GM23338 (cell line): ENCODE data around the gene CSTF2T. TPM values are rescaled to one million over a fixed set of nuclear protein-coding genes. Genes with fewer than 3 reads are reported as not detected.

ENCODE experiments used
- ATAC-seq: fragments of 200-7000 bp; cut with Tn5 transposase; 3 replicates; pipeline ENCODE4 v1.9.1; 2020
- DNase-seq: peaks from one replicate; pipeline ENCODE4 v3.0.0-alpha.2; 2015; ENCODE audit warnings: low spot score
- H2AFZ ChIP-seq: fragments of 200-600 bp; sonication (generic); 2 replicates; pipeline ENCODE4 v1.8.0; 2016; ENCODE audit warnings: antibody characterized with exemption, mild to moderate bottlenecking, moderate library complexity
- H3F3A ChIP-seq: fragments of 200-600 bp; sonication (generic); replicated peaks from 2 replicates; pipeline ENCODE4 v1.8.0; 2017; ENCODE audit warnings: antibody characterized with exemption, mixed run types, low read depth
- H3K27ac ChIP-seq: fragments of 200-600 bp; sonication (generic); 2 replicates; pipeline ENCODE4 v1.6.1; 2016; ENCODE audit warnings: low read depth
- H3K27me3 ChIP-seq: fragments of 200-600 bp; sonication (generic); 2 replicates; pipeline ENCODE4 v1.8.0; 2016; ENCODE audit warnings: mild to moderate bottlenecking, mixed run types, moderate library complexity; ENCODE audit not compliant: insufficient read depth
- H3K36me3 ChIP-seq: fragments of 200-600 bp; sonication (generic); 2 replicates; pipeline ENCODE4 v1.8.0; 2016; ENCODE audit warnings: mild to moderate bottlenecking; ENCODE audit not compliant: insufficient read depth
- H3K4me1 ChIP-seq: fragments of 200-600 bp; sonication (generic); 2 replicates; pipeline ENCODE4 v1.8.0; 2016; ENCODE audit warnings: mild to moderate bottlenecking, moderate library complexity; ENCODE audit not compliant: insufficient read depth
- H3K4me2 ChIP-seq: fragments of 200-600 bp; sonication (generic); 2 replicates; pipeline ENCODE4 v1.7.1; 2017; ENCODE audit warnings: mixed run types
- H3K4me3 ChIP-seq: fragments of 200-600 bp; sonication (generic); 2 replicates; pipeline ENCODE4 v1.6.1; 2016; ENCODE audit warnings: mixed run types
- H3K79me2 ChIP-seq: fragments of 200-600 bp; sonication (generic); replicated peaks from 2 replicates; pipeline ENCODE4 v1.8.0; 2017; ENCODE audit warnings: mild to moderate bottlenecking; ENCODE audit not compliant: insufficient read depth
- H3K9me2 ChIP-seq: fragments of 200-600 bp; sonication (generic); 2 replicates; pipeline ENCODE4 v1.8.0; 2017; ENCODE audit not compliant: insufficient read depth
- H4K20me1 ChIP-seq: fragments of 200-600 bp; sonication (generic); replicated peaks from 2 replicates; pipeline ENCODE4 v1.8.0; 2017; ENCODE audit warnings: mild to moderate bottlenecking; ENCODE audit not compliant: insufficient read depth
- H3K27ac Mint-ChIP-seq: 2 replicates; pipeline ENCODE4 v1.8.0; 2020; ENCODE audit warnings: inconsistent platforms, mild to moderate bottlenecking, moderate library complexity, mixed read lengths
- H3K27me3 Mint-ChIP-seq: 3 replicates; pipeline ENCODE4 v1.8.0; 2022; ENCODE audit warnings: low read depth, mild to moderate bottlenecking, moderate library complexity, mixed read lengths, inconsistent platforms; ENCODE audit not compliant: insufficient read depth, poor library complexity
- H3K36me3 Mint-ChIP-seq: 3 replicates; pipeline ENCODE4 v1.8.0; 2021; ENCODE audit warnings: low read depth, mild to moderate bottlenecking, inconsistent platforms, moderate library complexity, mixed read lengths
- H3K4me1 Mint-ChIP-seq: 3 replicates; pipeline ENCODE4 v1.8.0; 2020; ENCODE audit warnings: mild to moderate bottlenecking, inconsistent platforms, mixed read lengths
- H3K4me3 Mint-ChIP-seq: 3 replicates; pipeline ENCODE4 v1.8.0; 2021; ENCODE audit warnings: moderate library complexity, mild to moderate bottlenecking, inconsistent platforms, mixed read lengths
- H3K9me3 Mint-ChIP-seq: 3 replicates; pipeline ENCODE4 v1.8.0; 2020; ENCODE audit warnings: moderate library complexity, mild to moderate bottlenecking, inconsistent platforms, mixed read lengths
- CREB1 ChIP-seq: fragments of 250-450 bp; sonication (Bioruptor Pico); IDR thresholded peaks from 2 replicates; pipeline ENCODE4 v1.5.0; 2020; ENCODE audit warnings: low read depth, mild to moderate bottlenecking, moderate library complexity
- EZH2phosphoT487 ChIP-seq: fragments of 200-600 bp; sonication (generic); IDR thresholded peaks from one replicate; pipeline ENCODE4 v1.8.1; 2018; ENCODE audit warnings: antibody characterized with exemption; ENCODE audit not compliant: unreplicated experiment
- JUNB ChIP-seq: IDR thresholded peaks from one replicate; pipeline ENCODE4 v1.6.1; 2016; ENCODE audit warnings: antibody characterized with exemption; ENCODE audit not compliant: unreplicated experiment
- NANOG ChIP-seq: IDR thresholded peaks from 2 replicates; pipeline ENCODE4 v1.6.1; 2016; ENCODE audit warnings: antibody characterized with exemption, borderline replicate concordance
- POLR2AphosphoS5 ChIP-seq: IDR thresholded peaks from 2 replicates; pipeline ENCODE4 v1.6.1; 2016; ENCODE audit warnings: antibody characterized with exemption, low read depth
- ZNF114 ChIP-seq: fragments of 250-450 bp; sonication (Bioruptor Pico); IDR thresholded peaks from 2 replicates; pipeline ENCODE4 v1.5.0; 2020; ENCODE audit warnings: mild to moderate bottlenecking, moderate library complexity
- ZNF331 ChIP-seq: fragments of 250-450 bp; sonication (Bioruptor Pico); IDR thresholded peaks from 2 replicates; pipeline ENCODE4 v1.5.0; 2020; ENCODE audit warnings: low read depth, mild to moderate bottlenecking, moderate library complexity
- ZNF462 ChIP-seq: fragments of 250-450 bp; sonication (Bioruptor Pico); IDR thresholded peaks from 2 replicates; pipeline ENCODE4 v1.5.0; 2020; ENCODE audit warnings: mild to moderate bottlenecking, moderate library complexity
- polyA plus RNA-seq: library from polyadenylated mRNA; unstranded; fragments of >200 nt; fragmentation: Nextera tagmentation; extraction: Ambion mirVana; gene quantifications from 2 replicates; pipeline ENCODE4 v1.2.1, GENCODE V29; 2016
- total RNA-seq: library from RNA; depleted of rRNA; stranded (reverse); fragments of >200 nt; shearing (Covaris generic); gene quantifications from 2 replicates; pipeline ENCODE4 v1.2.3, GENCODE V29; 2014

The CSTF2T gene
- total and polyA plus RNA-seq, 2 experiments from 2014 or later = 9.8 to 31.9 TPM

GRCh38 chr10:51705774-51706173, 6.4 kb upstream of the CSTF2T start:
- Histone ChIP-seq H3K27me3 (no peaks in the 10 kb centered on the region), H3K79me2 (no peaks in the 10 kb centered on the region), H3K4me3 (no peak overlapping the region), H3K9me2 (no peaks in the 10 kb centered on the region; the same call in 1 of the 2 replicates), H4K20me1 (no peaks in the 10 kb centered on the region), H3K36me3 (no peaks in the 10 kb centered on the region), H3F3A (no peaks in the 10 kb centered on the region), H2AFZ (no peak overlapping the region), H3K4me1 (peaks cover 11% of the 10 kb centered on the region), H3K27ac (no peak overlapping the region), H3K4me2 (no peak overlapping the region)
- Mint-ChIP-seq H3K27me3 (no peaks in the 10 kb centered on the region), H3K36me3 (no peaks in the 10 kb centered on the region), H3K4me3 (no peak overlapping the region), H3K9me3 (no peaks in the 10 kb centered on the region), H3K4me1 (peaks cover 21% of the 10 kb centered on the region), H3K27ac (no peak overlapping the region)
- ATAC-seq (no peak), DNase-seq (no peak)
- TF ChIP-seq POLR2AphosphoS5 (no peak), EZH2phosphoT487 (no peak), NANOG (no peak), CREB1 (no peak), ZNF462 (no peak), ZNF331 (CRISPR knock-in tag) (no peak), ZNF114 (CRISPR knock-in tag) (no peak), JUNB (no peak)
